ENCODE data around the gene DYDC1.
"Not testable (repeated sequence)": the region's sequence is repeated elsewhere in the genome, so short reads cannot be mapped to it uniquely, and the experiment has no call there.

Gene DYDC1

DNA sequence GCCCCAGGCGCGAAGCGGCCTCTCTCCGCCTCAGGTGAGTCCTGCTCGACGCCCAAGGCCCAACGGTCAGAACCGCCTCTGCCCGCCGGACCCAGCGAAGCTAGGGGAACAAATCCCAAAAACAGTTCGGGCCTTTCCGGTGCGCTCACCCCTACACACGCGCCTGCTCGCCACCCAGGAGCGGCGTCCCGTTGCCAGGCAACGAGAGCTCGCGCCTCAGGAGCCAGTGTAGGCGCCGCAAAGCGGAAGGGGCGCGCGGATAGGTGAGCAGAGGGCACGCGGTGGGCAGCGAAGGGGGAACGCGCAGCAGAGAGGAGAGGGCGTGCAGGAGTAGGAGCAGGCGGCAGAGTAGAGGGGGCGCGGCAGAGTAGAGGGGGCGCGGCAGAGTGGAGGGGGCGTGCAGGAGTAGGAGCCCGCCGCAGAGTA lies at the start of gene DYDC1, which contains the start of gene DYDC2:
Gene DYDC1 (minus strand): TSS at position 193 of the 426 bp plus-strand sequence. CDS start 4,154 bp downstream, outside the sequence.
Gene DYDC2 (plus strand): TSS at position 219 of the 426 bp plus-strand sequence. CDS start 5,663 bp downstream, outside the sequence.
- no peak for FAIRE-seq

DNA sequence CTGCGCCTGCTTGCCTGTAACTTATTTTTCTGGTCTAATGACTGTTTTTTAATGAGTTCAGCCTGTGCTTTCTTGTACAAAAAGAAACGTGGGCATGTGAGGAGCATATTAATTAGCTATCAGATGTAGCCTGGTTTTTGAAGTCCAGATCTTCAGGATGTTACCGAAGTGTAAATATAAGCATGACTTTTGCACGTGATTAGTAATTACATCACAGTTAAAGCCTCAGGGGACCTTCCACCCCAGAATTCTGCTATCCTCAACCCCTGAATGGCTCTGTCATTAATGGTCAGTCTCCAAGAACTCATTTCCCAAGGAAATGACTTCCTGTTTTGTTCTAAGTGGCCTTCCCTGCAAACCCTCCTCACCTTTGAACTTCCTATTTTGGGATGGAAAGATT lies 49.6 kb upstream of the DYDC1 start:
- no peak for FAIRE-seq

DNA sequence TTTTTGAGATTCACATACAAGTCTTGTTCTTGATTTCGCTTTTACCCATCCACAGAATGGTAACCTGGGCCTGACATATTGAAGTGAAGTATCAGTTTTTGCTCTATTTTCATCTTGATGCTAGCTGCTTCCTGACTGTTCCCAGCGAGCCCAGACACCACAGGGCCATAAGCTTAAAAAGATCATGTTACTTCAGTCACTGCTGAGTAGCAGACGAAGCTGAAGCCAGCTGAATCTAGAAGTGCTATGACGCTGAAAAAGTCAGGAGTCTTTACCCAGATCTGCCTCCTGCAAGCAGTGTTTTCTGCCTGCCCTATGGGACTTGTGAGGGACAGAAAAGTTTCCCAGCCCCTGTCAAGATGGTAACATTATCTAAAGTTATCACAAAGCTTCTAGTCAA lies 49.1 kb upstream of the DYDC1 start:
- no peak for FAIRE-seq

DNA sequence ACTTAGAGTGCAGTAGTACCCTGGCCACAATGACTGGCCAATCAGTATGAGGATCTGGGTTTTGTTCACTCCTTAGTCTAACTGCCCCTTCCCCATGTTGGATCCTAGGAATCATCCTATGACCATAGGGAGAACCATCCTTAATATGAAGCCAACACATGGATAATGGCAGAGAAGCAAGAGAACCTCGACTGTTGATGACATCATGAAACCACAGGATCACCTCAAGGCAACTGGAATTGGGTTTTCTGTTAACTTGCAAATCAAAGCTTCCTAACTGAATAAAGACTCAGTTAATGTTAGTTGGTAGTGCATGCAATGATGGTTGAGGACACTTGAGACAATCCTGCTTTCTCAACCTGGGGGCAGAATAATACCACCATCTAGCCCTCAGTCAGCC lies 48.5 kb upstream of the DYDC1 start:
- no peak for FAIRE-seq

DNA sequence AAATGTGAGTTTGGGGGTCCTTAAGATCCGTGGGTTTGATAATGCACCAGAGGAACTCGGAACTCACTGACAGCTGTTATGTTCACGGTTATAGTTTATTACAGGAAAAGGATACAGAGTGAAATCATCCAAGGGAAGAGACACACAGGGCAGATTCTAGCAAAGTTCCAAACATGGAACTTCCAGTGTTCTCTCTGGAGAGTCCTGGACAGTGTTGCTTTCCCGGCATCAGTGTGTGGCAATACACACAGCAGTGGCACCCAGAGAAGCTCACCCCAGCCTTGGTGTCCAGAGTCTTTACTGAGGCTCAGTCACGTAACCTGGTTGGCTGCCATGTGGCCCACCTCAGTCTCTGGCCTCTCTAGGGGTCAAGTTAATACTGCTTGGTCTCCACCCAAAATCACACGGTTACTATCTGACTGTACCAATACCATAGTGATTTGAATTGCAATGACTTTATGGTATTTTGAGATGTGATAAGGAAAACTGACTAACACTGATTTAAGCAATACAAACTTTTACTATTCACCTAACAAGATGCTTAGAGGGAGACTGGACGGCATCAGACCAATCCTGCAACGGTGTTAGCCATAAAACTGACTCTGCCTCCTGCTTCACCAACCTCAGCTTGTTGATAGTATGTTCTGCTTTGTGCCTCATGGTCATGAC lies 43.7 kb upstream of the DYDC1 start:
- FAIRE-seq: no peak

DNA sequence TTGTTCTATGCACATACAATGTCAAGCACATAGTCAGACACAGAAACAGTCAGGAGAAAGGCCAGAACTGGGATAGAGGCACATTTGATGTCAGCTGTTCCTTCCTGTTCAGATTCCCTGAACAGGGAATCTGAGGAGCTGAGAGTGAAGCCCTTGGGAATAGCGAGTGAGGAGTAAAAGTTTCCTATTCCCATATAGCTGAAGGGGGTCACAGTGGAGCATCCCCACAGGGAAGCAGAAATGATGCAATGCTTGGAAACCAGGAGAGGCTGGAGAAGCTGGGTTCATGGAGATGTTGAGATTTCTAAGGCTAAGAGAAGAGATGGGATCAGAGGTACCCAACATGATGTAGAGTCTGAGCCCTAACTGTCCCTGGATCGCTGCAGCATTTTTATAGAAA lies 40.5 kb upstream of the DYDC1 start:
- no peak for FAIRE-seq

DNA sequence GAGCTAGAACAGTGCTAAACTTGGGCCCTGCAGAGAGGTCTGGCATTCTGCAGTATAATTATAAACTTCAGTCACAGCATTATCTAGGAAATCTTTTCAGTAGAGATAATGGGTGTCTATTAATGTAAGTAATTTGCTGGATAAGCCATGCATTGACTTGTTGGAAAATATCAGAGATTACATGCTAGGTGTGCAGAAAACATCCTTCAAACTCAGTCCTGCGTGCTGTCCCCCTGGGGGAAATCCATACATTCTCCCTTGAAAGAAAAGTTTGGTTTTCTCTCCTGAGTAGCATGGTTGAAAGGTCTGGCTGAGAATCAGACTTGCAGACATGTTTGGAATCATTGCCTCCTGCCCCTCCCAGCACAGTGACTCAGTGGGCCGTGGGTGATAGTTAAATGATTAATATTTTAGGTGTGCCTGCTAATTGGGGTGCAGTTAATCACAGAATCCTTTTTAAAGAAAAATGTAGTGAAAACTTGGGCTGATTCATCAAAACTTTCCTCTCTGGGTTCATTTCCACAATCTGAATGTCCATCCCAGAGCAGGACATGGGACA lies 37.9 kb upstream of the DYDC1 start:
- no peak for FAIRE-seq

DNA sequence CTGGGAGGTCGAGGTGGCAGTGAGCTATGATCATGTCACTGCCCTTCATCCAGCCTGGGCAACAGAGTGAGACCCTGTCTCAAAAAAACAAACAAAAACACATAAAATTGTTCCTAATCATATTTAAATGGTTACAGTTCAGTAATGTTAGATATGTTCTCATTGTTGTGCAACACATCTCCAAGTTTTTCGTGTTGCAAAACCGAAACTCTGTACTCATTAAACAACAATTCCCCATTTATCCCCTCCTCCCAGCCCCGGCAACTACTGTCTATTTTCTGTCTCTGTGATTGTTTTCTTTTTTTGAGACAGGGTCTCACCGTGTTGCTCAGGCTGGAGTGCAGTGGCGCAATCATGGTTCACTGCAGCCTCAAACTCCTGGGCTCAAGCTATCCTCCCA lies 35.7 kb upstream of the DYDC1 start:
- FAIRE-seq: no peak

DNA sequence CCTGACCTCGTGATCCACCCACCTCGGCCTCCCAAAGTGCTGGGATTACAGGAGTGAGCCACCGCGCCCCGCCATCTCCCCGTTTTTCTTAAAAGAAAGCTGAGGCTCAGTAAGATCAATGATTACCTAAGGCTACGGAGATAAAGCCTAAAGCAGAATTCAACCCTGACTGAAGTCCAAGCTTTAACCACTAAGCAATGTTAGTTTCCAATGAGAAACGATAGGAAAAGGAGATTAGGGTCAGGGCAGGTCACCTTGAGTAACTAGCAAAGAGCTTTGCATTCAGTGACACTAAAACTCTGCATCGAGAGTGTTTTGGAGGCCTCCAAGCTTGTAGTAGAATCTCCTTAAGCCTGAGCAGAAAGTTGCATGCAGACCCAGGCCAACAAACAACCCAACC lies 34.2 kb upstream of the DYDC1 start:
- no peak for FAIRE-seq

DNA sequence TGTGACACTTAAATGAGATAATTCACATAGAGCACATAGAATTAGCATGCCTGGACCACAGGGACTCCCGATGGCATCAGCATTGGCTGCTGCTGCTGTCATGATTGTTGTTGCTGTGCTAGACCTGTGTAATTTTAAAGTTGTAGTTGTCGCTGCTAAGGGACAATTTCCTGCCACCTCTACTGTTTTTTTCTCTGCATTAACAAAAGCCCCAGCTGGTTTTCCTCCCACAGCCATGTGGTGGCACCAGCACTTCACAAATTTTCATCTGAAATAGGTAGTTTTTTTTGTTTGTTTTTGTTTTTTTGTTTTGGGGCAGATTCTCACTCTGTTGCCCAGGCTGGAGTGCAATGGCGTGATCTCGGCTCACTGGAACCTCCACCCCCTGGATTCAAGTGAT lies 26.4 kb upstream of the DYDC1 start:
- FAIRE-seq: no peak

DNA sequence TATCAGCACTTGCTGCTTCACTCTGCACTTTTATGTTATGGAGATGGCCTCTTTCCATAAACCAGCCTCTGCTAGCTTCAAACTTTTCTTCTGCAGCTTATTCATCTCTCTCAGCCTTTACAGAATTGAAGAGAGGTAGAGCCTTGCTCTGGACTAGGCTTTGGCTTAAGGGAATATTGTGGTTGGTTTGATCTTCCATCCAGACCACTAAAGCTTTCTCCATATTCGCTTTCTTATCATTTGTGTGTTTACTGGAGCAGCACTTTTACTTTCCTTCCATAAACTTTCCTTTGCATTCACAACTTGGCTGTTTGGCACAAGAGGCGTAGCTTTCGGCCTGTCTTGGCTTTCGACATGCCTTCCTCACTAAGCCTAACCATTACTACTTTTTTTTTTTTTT lies 23.6 kb upstream of the DYDC1 start:
- no peak for FAIRE-seq

DNA sequence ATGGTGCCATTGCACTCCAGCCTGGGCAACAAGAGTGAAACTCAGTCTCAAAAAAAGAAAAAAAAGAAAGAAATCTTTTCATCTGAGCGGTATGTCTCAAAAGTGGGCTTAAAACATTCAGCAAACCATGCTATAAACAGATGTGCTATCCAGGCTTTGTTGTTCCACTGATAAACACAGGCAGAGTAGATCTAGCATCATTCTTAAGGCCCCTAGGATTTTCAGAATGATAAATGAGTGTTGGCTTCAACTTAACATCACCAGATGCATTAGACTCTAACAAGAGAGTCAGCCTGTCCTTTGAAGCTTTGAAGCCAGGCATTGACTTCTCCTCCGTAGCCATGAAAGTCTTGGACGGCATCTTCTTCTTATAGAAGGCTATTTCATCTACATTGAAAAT lies 23.1 kb upstream of the DYDC1 start:
- no peak for FAIRE-seq

DNA sequence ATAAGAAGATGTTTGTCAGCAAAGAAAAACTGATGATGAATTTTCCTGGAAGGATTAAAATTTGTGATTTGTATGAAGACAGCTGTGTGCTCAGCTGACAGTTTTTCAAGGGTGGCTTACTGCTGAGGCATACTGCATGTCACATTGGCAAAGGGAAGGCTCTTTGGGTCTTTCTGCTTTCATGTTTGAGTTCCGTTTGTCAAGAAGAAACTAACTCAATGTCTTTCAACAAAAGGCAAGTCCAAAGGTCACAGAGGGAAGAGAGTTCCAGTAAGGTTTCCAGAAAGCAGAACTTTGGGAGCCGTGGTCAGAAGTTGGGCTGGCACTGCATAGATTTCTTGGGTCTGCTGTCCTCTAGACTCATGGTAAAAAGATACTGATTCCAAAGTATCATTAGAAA lies 16.9 kb upstream of the DYDC1 start:
- FAIRE-seq: no peak

DNA sequence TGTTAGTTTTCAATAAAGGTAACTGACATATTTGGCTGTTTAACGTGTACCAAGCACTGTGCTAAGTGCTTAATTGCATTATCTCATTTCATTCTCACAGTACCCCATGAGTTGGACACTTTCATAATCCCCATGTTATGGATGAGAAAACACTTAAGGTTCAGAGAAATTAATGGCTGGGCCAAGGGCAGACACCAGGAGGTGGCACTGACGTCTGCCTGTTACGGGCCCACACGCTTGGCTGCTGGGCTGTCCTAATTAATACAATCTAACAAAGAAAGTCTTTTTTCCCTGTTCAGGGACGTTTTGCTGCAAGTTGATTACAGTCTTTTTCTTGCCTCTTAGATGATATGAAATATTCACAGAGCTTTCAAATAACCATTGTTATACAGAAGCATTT lies 16.1 kb upstream of the DYDC1 start:
- FAIRE-seq: no peak

DNA sequence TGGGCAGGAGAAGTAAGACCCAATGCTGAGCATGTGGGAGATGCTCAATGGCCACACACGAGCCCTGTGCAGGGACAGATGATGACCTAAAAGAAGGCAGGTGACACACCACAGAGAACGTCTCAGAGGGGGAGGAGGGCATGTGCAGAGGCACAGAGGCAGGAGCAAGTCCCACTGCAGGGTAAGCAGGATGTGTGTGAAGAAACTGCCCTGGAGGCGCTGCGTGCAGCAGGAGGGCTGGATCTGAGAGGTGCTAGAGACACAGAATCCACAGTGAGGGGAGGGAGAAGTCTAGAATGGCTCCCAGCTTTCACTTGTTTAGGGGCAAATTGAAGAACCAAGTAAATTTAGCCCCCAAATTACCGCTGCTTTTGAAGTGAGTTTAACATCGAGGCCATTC lies 14.9 kb upstream of the DYDC1 start:
- FAIRE-seq: no peak

DNA sequence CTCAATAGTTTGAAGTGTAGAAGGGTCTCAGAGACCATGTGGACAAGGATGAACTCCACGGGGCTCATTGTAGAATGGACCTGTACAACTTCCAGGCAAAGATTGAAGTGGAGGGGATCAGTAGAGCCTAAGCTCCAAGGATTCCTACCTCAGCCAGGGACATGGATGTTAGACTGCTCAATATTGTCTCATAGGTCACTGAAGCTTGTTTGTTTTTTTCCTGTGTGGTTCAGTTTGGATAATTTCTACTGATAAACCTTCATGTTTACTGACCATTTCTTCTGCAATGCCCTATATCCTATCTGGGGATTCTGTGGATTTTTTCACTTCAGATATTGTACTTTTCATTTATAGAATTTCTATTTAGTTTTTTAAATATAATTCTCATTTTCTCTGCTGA lies 9.0 kb upstream of the DYDC1 start:
- no peak for FAIRE-seq

DNA sequence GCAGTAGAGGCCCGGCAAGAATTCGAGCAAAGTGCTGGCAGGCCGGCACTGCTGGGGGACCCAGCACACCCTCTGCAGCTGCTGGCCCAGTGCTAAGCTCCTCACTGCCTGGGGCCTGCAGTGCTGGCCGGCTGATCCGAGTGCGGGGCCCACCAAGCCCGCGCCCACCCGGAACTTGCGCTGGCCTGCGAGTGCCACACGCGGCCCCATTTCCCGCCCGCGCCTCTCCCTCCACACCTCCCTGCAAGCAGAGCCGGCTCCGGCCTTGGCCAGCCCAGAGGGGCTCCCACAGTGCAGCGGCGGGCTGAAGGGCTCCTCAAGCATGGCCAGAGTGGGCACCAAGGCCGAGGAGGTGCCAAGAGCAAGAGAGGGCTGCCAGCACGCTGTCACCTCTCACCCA lies 3.1 kb upstream of the DYDC1 start:
- no peak for FAIRE-seq

DNA sequence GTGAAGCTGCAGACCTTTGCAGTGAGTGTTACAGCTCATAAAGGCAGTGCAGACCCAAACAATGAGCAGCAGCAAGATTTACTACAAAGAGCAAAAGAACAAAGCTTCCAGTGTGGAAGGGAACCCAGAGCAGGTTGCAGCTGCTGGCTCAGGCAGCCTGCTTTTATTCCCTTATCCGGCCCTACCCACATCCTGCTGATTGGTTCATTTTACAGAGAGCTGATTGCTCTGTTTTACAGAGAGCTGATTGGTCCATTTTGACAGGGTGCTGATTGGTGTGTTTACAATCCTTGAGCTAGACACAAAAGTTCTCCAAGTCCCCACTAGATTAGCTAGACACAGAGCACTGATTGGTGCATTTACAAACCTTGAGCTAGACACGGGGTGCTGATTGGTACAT lies 2.4 kb upstream of the DYDC1 start:
- not testable (repeated sequence) for FAIRE-seq

DNA sequence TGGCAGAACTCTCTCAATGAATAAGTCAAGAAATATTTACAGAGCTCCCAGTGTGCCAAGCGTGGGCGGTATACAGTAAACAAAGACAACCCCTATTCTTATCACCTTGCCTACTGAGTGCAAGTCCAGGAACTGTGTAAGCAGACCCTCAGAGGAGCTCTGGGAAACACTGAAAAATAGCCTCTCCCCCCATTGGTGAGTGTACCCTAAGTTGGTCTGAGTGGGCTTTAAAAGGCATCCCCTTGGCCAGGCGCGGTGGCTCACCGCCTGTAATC lies 1.2 kb upstream of the DYDC1 start:
- FAIRE-seq: no peak

DNA sequence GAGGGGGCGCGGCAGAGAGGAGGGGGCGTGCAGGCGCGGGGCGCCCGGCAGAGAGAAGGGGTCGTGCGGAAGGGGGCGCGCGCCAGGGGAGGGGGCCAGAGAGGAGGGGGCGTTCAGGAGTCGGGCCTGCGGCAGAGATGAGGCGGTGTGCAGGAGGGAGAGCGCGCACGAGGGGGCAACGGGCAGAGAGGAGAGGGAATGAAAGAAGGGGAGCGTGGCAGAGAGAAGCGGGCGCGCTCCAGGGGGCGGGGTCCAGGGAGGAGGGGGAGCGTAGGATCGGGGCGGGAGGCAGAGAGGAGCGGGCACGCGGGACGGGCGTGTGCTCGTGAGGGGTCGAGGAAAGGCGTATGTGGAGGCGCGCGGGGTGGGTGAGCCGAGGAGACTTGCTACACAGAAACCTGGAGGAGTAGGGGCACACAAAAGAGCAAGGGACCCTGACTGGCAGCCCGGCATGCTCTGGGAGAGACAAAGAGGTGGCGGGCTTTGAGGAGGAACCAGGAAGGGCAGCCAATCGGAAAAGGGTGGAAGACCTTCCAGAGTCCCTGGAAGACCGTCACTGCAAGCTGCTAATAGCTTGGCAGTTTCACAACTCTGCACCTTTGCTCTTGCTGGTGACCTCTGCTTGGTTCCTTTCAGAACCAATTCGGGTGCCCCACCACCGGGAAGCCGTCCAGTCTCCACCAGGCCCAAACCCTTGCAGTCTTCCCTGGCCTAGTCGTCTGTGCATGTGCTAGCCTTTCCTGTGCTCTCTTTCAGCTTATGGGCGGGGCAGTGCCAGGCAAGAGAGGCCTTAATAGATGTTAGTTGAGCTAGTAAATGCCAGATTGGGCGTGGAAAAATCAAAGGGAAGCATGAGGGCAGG lies 665 bp upstream of the DYDC1 start:
- no peak for FAIRE-seq

DNA sequence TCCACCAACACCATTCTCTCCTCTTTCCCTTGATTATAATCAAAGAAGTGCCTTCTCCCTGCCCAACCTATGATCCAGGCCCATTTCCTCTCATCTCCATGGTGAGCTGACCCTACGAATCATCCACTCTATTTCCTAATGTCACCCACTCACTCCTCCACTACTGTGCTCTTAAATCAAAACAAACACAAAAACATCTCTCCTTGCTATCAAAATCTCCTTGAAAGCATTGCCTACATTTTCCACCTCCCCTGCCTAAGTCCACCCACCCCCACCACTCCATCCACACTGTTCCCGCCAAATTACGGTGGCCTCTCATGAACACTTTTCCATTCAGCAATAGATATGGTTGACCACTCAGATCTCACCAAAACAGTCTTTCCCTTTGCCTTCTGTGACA lies 5.3 kb downstream of the DYDC1 start:
- FAIRE-seq: no peak

DNA sequence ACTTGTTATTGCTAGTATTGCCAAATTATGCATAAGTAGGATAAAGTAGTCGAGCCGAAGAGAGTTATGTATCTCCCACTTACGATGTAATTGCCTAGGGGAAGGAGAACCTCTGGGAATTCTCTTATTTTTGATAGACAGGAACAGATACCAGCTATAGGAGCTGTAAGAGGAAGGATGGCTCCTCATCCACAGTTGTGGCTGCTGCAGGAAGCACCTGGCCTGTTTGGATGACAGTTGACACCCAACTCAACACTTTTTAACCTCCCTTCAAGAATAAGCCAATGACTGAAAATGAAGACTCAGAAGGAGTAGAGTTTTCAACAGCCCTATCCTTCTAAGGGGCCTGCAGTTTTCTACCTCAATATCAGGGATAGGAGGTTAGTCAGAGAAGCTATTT lies 6.3 kb downstream of the DYDC1 start:
- no peak for FAIRE-seq

DNA sequence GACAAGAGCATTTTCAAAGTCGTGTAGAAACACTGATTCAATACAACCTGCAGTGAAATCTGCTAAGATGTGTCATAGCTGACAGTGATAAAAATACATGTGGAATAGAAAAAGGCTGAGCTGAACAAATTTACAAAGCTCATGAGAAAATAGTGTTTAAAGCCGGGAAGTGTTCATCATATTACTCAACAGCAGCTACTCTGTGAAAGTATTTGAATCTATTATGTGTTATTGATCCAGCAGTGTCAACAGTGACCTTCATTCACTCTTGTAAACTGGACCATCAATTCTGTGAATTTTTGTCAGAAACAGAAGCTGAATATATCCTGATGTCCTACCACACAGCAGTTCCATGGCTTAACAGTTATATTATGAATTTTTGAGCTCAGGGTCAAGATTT lies 11.6 kb downstream of the DYDC1 start:
- FAIRE-seq: no peak

DNA sequence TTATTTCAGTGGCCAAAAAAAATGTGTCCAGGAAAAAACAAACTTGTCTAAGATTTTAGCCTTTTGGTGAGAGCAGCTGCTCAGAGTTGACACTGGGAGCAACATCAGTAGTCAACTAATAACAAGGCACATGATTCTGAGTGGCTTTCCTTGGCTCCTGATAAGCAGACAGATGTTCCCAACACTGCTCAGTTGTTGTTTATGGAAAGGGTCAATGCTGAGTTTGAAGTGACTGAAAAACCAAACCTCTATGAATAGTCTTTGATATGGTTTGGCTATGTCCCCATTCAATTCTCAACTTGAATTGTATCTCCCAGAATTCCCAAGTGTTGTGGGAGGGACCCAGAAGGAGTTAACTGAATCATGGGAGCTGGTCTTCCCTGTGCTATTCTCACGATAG lies 12.3 kb downstream of the DYDC1 start:
- no peak for FAIRE-seq
